Stimulated activated CD8-positive, alpha-beta memory T cell treated with anti-CD3 and anti-CD28 coated beads, Interleukin-12 subunit alpha, Interleukin-12 subunit beta, amount 100 ng/mL, for 24 hours (primary cell): Measurements from ENCODE around the gene AGFG2.
A peak's percentile ranks its signal among the peaks of the same experiment; 100 is the strongest.
"Not testable (repeated sequence)": the region's sequence is repeated elsewhere in the genome, so short reads cannot be mapped to it uniquely, and the experiment has no call there.

Experiments
- DNase-seq: peaks from one replicate; pipeline ENCODE4 v3.0.0-alpha.2; 2020; ENCODE audit errors: extremely low read depth

Gene AGFG2

GRCh38 chr7:100552532-100552931, 13.5 kb downstream of the AGFG2 start:
- no peak for DNase-seq

- DNase-seq: no peak
These were observed 14.0 kb downstream of the AGFG2 start for GRCh38 chr7:100553032-100553431.

- no peak for DNase-seq
These were observed 16.7 kb downstream of the AGFG2 start for GRCh38 chr7:100555701-100556100.

- DNase-seq: no peak
These were observed 17.5 kb downstream of the AGFG2 start for GRCh38 chr7:100556541-100556940.

GRCh38 chr7:100559127-100559526, 20.1 kb downstream of the AGFG2 start:
- no peak for DNase-seq

GRCh38 chr7:100561491-100562194, 22.6 kb downstream of the AGFG2 start:
- no peak for DNase-seq

GRCh38 chr7:100562195-100563099, 23.4 kb downstream of the AGFG2 start:
- DNase-seq: no peak

GRCh38 chr7:100563100-100563564, 24.1 kb downstream of the AGFG2 start:
- no peak for DNase-seq

- peak; percentile 59 for DNase-seq
These were observed 24.9 kb downstream of the AGFG2 start for GRCh38 chr7:100563809-100564400.

- DNase-seq: not testable (repeated sequence)
These were observed 25.4 kb downstream of the AGFG2 start for GRCh38 chr7:100564405-100564804.

- no peak for DNase-seq
These were observed 26.1 kb downstream of the AGFG2 start for GRCh38 chr7:100565133-100565571.

- no peak for DNase-seq
These were observed 27.1 kb downstream of the AGFG2 start for GRCh38 chr7:100566018-100566531.

- no peak for DNase-seq
These were observed 28.2 kb downstream of the AGFG2 start for GRCh38 chr7:100567031-100567730.

GRCh38 chr7:100567751-100568175, 28.8 kb downstream of the AGFG2 start:
- no peak for DNase-seq

- no peak for DNase-seq
These were observed 29.3 kb downstream of the AGFG2 start for GRCh38 chr7:100568176-100568895.

- DNase-seq: no peak
These were observed 30.2 kb downstream of the AGFG2 start for GRCh38 chr7:100568896-100569844.

- DNase-seq: no peak
These were observed 32.2 kb downstream of the AGFG2 start for GRCh38 chr7:100570954-100571828.

- no peak for DNase-seq
These were observed 32.8 kb downstream of the AGFG2 start for GRCh38 chr7:100571829-100572116.
